ENCODE data around the gene TRPM3.

TRPM3 gene

GRCh38 chr9:70498866-70499265, 622.6 kb downstream of the TRPM3 start:
- DNase-seq, result no peak

GRCh38 chr9:70496244-70496643, 625.2 kb downstream of the TRPM3 start:
- no peak for DNase-seq

DNA sequence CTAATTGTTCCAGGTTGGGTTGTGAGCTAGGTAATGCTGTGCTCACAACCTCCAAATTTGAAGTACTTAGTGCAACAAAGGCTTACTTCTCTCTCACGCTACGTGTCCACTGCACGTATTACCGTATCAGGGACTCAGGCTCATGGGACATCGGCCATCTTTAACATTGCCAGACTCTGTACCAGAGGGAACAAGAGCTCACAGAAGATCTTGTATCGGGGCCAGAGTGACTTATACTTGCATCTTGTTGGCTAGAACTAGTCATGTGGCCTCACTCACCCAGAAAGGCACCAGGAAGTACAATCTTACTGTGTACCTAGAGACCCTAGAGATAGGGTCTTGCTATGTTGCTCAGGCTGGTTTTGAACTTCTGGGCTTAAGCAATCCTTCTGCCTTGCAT, 625.9 kb downstream of the TRPM3 start:
- DNase-seq, result no peak

DNA sequence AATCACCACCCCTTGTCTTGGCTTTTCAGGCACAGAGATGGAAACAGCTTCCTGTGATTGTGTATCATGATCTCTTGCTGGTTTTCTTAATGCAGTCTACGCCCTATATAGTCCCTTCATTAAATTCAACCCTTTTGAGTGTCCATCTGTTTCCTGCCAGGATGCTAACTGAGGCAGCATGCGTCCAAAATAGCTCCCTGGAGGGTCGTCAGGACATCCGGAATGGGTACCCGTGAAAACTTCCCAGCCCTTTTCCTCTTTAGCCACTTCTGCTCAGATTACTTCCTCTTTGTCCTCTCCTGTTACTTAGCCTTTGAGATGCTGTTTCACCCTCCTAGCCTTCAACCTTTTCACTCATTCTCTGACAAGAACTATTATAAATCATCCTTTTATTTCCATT, 627.2 kb downstream of the TRPM3 start:
- no peak for DNase-seq

DNA sequence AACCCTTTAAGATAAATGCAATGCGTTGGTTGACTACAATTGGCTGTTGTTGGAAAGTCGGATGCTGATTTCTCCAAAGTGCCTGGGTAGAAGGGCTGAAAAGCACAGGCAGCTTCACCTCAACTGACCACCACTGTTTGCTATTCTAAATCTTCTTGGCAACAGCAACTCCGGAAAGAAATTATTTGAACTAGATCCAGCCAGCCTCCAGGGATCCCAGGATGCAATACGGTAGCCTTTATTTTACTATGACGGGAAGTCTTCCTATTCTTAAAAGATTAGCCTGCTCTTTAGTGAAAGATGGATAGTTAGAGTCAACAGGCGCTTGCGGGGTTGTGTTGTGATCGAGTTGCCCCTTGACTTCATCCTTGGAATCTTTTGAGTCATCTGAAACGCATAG, 628.4 kb downstream of the TRPM3 start:
- DNase-seq, result no peak

DNA sequence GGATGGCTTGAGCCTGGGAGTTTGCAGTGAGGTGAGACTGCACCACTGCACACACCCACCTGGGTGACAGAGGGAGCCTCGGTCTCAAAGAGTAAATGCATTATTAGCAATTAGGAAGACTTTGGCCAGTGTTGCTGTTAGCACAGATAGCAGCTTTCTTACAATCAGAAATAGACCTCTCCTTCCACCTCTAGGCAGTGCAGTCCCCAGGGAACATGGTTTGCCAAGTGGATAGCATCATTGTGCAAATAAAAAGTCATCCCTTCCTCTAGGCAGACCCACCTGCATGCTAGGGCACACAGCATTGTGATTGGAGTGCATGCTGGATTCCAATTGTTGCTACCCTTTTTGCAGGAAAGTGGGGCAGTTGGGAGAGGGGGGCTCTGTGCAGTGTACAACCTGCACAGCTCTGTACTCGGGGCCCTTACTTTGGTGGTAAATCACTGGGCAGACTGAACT, 629.1 kb downstream of the TRPM3 start:
- DNase-seq, result no peak

DNA sequence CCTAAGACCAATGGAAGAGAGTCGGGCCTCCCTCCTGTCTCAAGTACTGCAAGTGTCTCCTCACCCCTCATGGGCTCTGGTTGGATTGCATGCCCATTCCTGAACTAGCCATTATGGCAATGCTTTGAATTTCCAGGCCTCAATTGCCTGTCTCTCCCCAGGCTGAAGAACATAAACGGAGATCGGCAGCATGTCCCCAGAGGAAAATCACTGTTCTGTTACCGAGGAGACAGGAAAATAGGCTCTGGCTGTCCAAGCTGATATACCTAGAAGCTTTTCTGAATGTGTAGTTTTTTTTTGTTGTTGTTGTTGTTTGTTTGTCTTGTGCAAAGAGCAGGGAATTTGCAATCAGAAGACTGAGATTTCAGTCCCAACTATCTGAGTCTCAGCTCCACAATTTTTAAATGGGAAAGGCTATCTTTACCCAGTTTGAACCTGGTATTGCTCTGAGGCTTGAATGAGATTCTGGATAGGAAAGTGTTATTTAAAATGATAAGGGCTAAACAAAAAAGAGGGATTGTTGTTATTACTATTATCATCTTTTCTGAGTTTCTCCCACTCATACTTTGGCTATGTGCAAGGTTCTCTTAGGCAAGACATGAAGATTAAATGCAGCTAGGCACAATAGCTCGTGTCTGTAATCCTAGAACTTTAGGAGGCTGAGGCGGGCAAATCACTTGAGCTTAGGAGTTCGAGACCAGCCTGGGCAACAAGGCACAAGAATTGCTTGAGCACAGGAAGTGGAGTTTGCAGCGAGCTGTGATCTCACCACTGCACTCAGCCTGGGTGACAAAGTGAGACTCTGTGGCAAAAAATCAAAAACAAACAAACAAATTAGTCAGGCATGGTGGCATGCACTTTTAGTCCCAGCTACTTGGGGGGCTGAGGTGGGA, 629.7 kb downstream of the TRPM3 start:
- DNase-seq, result no peak

DNA sequence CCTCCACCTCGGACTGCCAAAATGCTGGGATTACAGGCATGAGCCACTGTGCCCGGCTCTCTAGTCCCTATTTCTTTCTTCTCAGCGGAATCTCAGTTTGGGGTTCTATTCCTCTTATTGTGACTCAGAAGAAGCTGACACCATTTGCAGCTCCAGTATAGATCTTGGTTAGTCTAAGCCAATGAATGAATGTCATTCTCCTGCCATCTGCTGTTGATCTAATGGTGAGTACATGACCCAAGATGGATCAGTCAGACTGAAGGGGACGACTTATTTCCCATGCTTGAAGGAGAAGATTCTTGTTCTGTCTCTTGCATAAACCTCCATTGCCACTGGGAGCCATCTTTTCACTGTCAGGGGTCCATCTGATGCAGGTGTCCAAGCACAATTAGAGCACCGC, 630.9 kb downstream of the TRPM3 start:
- DNase-seq, result no peak

GRCh38 chr9:70488793-70489105, 632.7 kb downstream of the TRPM3 start:
- DNase-seq, result no peak

GRCh38 chr9:70488098-70488792, 633.2 kb downstream of the TRPM3 start:
- no peak for DNase-seq

- DNase-seq, result no peak
These were observed 635.3 kb downstream of the TRPM3 start for GRCh38 chr9:70486127-70486526.

GRCh38 chr9:70485273-70485858, 636.1 kb downstream of the TRPM3 start:
- no peak for DNase-seq

GRCh38 chr9:70484232-70485130, 636.9 kb downstream of the TRPM3 start:
- no peak for DNase-seq

- no peak for DNase-seq
These were observed 640.0 kb downstream of the TRPM3 start for GRCh38 chr9:70481471-70481870.

- DNase-seq, result no peak
These were observed 640.9 kb downstream of the TRPM3 start for GRCh38 chr9:70480405-70480980.

DNA sequence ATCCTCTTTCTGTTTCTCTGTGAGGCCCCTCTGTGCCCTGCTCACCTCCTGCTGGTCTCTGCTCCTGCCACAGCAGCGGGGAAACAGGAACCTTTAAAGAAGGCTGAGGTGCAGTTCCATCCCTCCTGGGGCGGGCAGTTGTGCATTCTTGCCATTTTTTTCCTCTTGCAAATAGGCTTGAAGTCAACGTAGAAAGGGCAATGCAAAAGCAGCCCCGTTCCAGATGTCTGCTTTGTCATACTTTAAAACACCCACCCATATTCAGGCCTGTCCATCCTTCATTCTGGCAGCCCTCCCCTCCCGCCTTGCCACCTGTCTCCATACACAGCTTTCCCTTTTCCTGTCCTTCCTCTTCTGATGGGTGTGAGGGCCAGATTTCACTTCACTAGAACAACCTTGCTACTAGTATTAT, 641.5 kb downstream of the TRPM3 start:
- DNase-seq, result no peak
